Effector CD4-positive, alpha-beta T cell (primary cell): ENCODE measurements around the gene DHTKD1.
A peak's percentile ranks its signal among the peaks of the same experiment; 100 is the strongest.
"Not testable (repeated sequence)": the region's sequence is repeated elsewhere in the genome, so short reads cannot be mapped to it uniquely, and the experiment has no call there.

Experiments
- DNase-seq: peaks from one replicate; pipeline ENCODE4 v3.0.0-alpha.2; 2020

The DHTKD1 gene

GRCh38 chr10:12071441-12071840 is 2.7 kb downstream of the DHTKD1 start:
- not testable (repeated sequence) for DNase-seq

DNA sequence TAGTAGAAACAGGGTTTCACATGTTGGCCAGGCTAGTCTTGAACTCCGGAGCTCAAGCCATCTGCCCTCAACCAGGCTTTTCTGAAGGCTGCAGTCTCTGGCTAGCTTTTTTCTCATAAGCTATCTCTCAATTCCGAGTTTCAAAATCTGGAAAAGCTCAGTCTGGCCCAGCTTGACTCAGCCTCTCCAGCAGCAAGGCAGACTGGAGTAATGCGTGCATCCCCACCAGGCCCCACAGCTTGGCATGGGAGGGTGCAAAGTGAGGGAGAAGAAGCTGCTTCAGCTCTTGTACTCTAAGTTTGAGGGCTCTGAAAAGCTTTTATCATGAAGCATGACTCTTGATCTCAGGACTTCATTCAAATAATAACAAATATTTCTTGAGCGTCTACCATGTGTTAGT is 4.8 kb downstream of the DHTKD1 start:
- DNase-seq, result no peak

DNA sequence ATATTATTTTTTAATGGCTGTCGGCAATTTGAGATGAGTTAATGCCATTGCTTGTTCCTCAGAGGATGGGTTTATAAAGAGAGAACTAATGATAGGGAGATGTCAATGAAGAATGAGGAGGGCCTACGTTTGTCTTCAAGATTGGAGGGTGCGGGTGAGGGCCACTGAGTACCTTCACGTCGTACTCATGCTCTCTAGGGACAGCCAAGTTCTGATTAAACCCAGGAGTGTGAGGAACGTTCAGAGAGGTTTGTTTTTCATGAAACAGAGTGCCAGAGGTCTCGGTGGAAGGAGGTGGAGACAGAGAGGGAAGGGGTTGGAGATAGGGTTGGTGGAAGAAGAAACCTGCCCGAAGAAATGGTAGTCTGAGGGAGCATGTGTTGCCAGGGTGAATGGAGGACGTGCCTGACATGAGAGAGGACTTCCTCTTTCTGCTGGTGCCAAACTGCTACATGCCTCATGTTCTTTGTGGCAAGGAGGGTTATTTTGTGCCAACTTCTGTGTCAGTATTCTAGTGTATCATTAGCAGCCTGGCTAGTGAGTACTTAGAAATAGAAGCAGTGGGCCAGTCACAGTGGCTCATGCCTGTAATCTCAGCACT is 8.9 kb downstream of the DHTKD1 start:
- no peak for DNase-seq

DNA sequence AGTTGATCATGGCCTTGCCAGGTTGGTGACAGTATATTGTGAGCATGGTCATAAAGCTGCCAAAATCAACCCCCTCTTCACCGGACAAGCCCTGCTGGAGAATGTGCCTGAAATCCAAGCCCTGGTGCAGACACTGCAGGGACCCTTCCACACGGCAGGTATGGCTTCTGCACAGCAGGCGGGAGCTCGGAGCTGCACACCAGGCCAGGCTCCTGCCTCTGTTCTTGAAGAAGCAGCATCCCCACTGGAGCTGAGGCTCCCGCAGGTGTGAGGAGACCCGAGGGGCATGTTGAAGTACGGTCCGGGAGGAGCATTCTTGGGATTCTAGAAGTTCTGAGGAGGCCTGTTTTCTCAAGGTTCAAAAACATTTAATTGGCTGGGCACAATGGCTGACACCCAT is 12.7 kb downstream of the DHTKD1 start:
- DNase-seq, result no peak

- no peak for DNase-seq
These were observed 13.3 kb downstream of the DHTKD1 start for GRCh38 chr10:12081879-12082557.

DNA sequence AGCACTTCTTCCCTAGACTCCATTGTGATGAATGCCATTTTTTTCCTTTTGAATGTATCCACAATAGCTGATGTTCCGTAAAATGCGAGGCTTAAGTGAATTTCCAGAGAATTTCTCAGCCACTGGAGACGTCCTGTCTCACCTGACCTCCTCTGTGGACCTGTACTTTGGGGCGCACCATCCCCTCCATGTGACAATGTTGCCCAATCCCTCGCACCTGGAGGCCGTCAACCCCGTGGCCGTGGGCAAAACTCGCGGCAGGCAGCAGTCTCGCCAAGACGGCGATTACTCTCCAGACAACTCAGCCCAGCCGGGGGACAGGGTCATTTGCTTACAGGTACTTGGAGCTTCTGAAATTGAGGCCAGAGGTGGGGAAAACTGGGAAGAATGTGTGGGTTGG is 20.2 kb downstream of the DHTKD1 start:
- no peak for DNase-seq

- no peak for DNase-seq
These were observed 22.7 kb downstream of the DHTKD1 start for GRCh38 chr10:12091421-12091820.

GRCh38 chr10:12097361-12097760 is 28.6 kb downstream of the DHTKD1 start:
- not testable (repeated sequence) for DNase-seq

GRCh38 chr10:12097791-12098190 is 29.0 kb downstream of the DHTKD1 start:
- DNase-seq, result no peak

- no peak for DNase-seq
These were observed 30.2 kb downstream of the DHTKD1 start for GRCh38 chr10:12098966-12099365.

DNA sequence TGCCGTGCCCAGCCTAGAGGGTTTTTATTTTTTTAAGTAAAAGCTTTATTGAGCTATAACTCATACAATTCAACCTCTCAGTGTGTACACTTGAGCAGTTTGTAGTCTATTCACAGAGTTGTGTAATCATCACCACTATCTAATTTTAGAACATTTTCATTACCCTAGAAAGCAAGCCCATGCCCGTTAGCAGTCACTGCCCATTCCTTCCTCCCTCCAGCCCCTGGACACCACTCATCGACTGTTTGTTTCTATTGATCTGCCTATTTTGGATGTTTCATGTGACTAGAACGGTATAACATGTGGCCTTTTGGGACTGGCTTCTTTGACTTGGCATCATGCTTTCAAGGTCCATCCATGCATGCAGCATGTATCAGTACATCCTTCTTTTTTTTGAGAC is 35.0 kb downstream of the DHTKD1 start:
- DNase-seq, result no peak

DNA sequence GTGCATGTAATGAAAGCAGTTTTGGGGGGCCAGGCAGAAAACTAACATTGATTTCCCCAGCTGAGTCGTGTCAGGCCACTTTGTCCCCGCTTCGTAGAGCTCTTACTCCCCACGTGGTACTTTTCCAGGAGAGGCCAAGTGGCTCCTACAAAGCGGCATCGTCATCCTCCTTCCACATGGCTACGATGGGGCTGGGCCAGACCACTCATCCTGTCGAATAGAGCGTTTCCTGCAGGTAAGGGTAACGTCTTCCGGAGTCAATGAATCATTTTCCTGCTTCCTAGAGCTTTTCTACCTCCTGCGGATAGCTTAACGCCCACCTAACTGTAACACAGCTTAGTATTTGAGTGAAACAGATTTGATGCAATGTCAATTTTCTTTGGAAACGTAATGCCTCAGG is 39.0 kb downstream of the DHTKD1 start:
- DNase-seq, result no peak

GRCh38 chr10:12109286-12109685 is 40.5 kb downstream of the DHTKD1 start:
- no peak for DNase-seq

DNA sequence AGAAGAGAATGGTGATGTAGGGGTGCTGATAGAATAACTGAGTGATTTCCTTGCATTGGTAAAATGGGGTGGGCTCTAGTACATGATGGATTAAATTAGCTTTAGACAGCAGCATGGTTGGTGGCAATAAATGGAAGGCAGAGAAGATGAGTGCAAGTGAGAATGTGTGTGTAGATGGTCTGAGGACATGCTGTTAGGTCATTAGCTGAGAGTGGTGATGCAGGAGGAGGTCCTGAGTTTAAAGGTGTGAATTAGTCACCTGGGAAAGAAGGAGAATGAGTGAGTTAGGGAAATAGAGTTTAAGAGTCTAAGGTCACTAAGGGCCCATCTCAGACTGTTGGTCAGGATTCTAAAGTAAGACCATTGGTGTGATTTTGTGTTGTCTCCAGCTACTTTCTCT is 42.8 kb downstream of the DHTKD1 start:
- DNase-seq, result no peak

GRCh38 chr10:12113627-12114026 is 44.9 kb downstream of the DHTKD1 start:
- no peak for DNase-seq

- no peak for DNase-seq
These were observed 52.9 kb downstream of the DHTKD1 start for GRCh38 chr10:12121673-12122072.

GRCh38 chr10:12129222-12130111 is 60.7 kb downstream of the DHTKD1 start, which contains the start of gene SEC61A2:
TSS of gene SEC61A2 (plus strand) at chr10:12129677. CDS start at chr10:12129788, 111 bp downstream.
- peak; percentile 98 for DNase-seq

GRCh38 chr10:12130237-12130872 is 61.6 kb downstream of the DHTKD1 start:
- peak; percentile 5 for DNase-seq

- no peak for DNase-seq
These were observed 66.9 kb downstream of the DHTKD1 start for GRCh38 chr10:12135631-12136030.

DNA sequence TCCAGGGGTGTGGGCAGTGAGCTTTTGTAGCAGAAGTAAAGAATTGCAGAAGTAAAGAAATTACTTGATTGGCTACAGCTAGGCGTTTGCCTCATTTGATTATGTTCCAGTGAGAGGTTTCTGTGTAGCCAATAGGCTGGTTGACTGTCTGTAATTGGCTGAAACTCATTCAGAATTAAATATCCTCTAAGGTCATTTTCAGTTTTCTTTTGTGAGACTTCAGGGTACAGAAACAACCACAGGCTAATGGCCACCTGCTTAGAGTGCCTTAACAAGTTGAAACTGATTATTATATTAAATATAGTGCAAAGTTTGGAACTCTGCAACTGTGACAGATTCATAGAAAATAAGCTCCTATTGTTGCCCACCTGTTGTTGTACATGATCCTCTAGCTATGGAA is 71.3 kb downstream of the DHTKD1 start:
- no peak for DNase-seq

GRCh38 chr10:12144538-12144937 is 75.8 kb downstream of the DHTKD1 start:
- no peak for DNase-seq

- DNase-seq, result no peak
These were observed 81.4 kb downstream of the DHTKD1 start for GRCh38 chr10:12150163-12150562.

GRCh38 chr10:12154516-12154915 is 85.8 kb downstream of the DHTKD1 start:
- no peak for DNase-seq
